KOPT-K1 (cell line): Measurements from ENCODE around the gene PPHLN1.

Experiments
- H3K27ac ChIP-seq: fragments of 200-600 bp; sonication (generic); 2 replicates; pipeline ENCODE4 v1.5.1; 2016; ENCODE audit warnings: antibody characterized with exemption, mild to moderate bottlenecking, low read depth, low read length; ENCODE audit not compliant: poor library complexity, severe bottlenecking
- H3K36me3 ChIP-seq: fragments of 200-600 bp; sonication (generic); 2 replicates; pipeline ENCODE4 v1.5.1; 2017; ENCODE audit warnings: antibody characterized with exemption, mild to moderate bottlenecking, low read length, moderate library complexity; ENCODE audit not compliant: insufficient read depth
- H3K9me3 ChIP-seq: fragments of 200-600 bp; sonication (generic); 2 replicates; pipeline ENCODE4 v1.5.1; 2017; ENCODE audit warnings: antibody characterized with exemption, low read length, mild to moderate bottlenecking; ENCODE audit not compliant: insufficient read depth, poor library complexity, severe bottlenecking

The PPHLN1 gene

GRCh38 chr12:42468341-42468821 lies 142.4 kb downstream of the PPHLN1 start:
- no peaks in the 10 kb centered on the region for H3K9me3 ChIP-seq
- H3K36me3 ChIP-seq: no peaks in the 10 kb centered on the region
- H3K27ac ChIP-seq: no peak overlapping the region

- Histone ChIP-seq H3K27ac (no peak overlapping the region), H3K36me3 (no peaks in the 10 kb centered on the region), H3K9me3 (no peaks in the 10 kb centered on the region)
Observed at GRCh38 chr12:42468921-42469320, 143.0 kb downstream of the PPHLN1 start.

GRCh38 chr12:42469355-42470175 lies 143.6 kb downstream of the PPHLN1 start:
- Histone ChIP-seq H3K27ac (no peak overlapping the region), H3K36me3 (no peaks in the 10 kb centered on the region)

GRCh38 chr12:42472376-42472775 lies 146.4 kb downstream of the PPHLN1 start:
- Histone ChIP-seq H3K36me3 (no peaks in the 10 kb centered on the region), H3K9me3 (no peaks in the 10 kb centered on the region), H3K27ac (no peak overlapping the region)

More at GRCh38 chr12:42469355-42470175, 143.6 kb downstream of the PPHLN1 start:
- no peaks in the 10 kb centered on the region for H3K9me3 ChIP-seq

GRCh38 chr12:42473130-42473529 lies 147.2 kb downstream of the PPHLN1 start:
- Histone ChIP-seq H3K27ac (no peak overlapping the region), H3K9me3 (no peaks in the 10 kb centered on the region), H3K36me3 (no peaks in the 10 kb centered on the region)

- no peak overlapping the region for H3K27ac ChIP-seq
- no peaks in the 10 kb centered on the region for H3K36me3 ChIP-seq
Observed at GRCh38 chr12:42473561-42473960, 147.6 kb downstream of the PPHLN1 start.

GRCh38 chr12:42474391-42474790 lies 148.4 kb downstream of the PPHLN1 start:
- H3K27ac ChIP-seq: no peak overlapping the region
- no peaks in the 10 kb centered on the region for H3K36me3 ChIP-seq
- no peaks in the 10 kb centered on the region for H3K9me3 ChIP-seq

More at GRCh38 chr12:42473561-42473960, 147.6 kb downstream of the PPHLN1 start:
- no peaks in the 10 kb centered on the region for H3K9me3 ChIP-seq

GRCh38 chr12:42475106-42475505 lies 149.1 kb downstream of the PPHLN1 start:
- Histone ChIP-seq H3K36me3 (no peaks in the 10 kb centered on the region), H3K27ac (no peak overlapping the region)

GRCh38 chr12:42477941-42478340 lies 152.0 kb downstream of the PPHLN1 start:
- Histone ChIP-seq H3K9me3 (peaks cover under 1% of the 10 kb centered on the region), H3K27ac (no peak overlapping the region), H3K36me3 (no peaks in the 10 kb centered on the region)

More at GRCh38 chr12:42475106-42475505, 149.1 kb downstream of the PPHLN1 start:
- no peaks in the 10 kb centered on the region for H3K9me3 ChIP-seq

GRCh38 chr12:42481368-42481767 lies 155.4 kb downstream of the PPHLN1 start:
- no peak overlapping the region for H3K27ac ChIP-seq
- peaks cover 17% of the 10 kb centered on the region for H3K9me3 ChIP-seq
- no peaks in the 10 kb centered on the region for H3K36me3 ChIP-seq

GRCh38 chr12:42482041-42482747 lies 156.2 kb downstream of the PPHLN1 start:
- Histone ChIP-seq H3K9me3 (peaks cover 17% of the 10 kb centered on the region), H3K36me3 (no peaks in the 10 kb centered on the region), H3K27ac (no peak overlapping the region)

GRCh38 chr12:42482748-42483520 lies 157.0 kb downstream of the PPHLN1 start:
- Histone ChIP-seq H3K27ac (no peak overlapping the region), H3K9me3 (peaks cover 17% of the 10 kb centered on the region), H3K36me3 (no peaks in the 10 kb centered on the region)

GRCh38 chr12:42483521-42483790 lies 157.5 kb downstream of the PPHLN1 start:
- peaks cover 17% of the 10 kb centered on the region for H3K9me3 ChIP-seq
- H3K36me3 ChIP-seq: no peaks in the 10 kb centered on the region
- no peak overlapping the region for H3K27ac ChIP-seq

- H3K36me3 ChIP-seq: no peaks in the 10 kb centered on the region
- no peak overlapping the region for H3K27ac ChIP-seq
- peaks cover 17% of the 10 kb centered on the region for H3K9me3 ChIP-seq
Observed at GRCh38 chr12:42484996-42485395, 159.0 kb downstream of the PPHLN1 start.

GRCh38 chr12:42485823-42486222 lies 159.9 kb downstream of the PPHLN1 start:
- H3K27ac ChIP-seq: no peak overlapping the region
- no peaks in the 10 kb centered on the region for H3K36me3 ChIP-seq
- H3K9me3 ChIP-seq: peaks cover 17% of the 10 kb centered on the region
